HL-60 (cell line): Measurements from ENCODE around the gene SCNN1G.

Experiments
- DNase-seq, 2 experiments: peaks; one replicate each; pipeline ENCODE4 v3.0.0-alpha.2; 2010 to 2020; ENCODE audit warnings: low read depth in 1 of 2, low spot score in 1 of 2
- H3K27ac ChIP-seq: fragments of 250-450 bp; sonication (Bioruptor Pico); replicated peaks from 2 replicates; pipeline ENCODE4 v1.5.1; 2020; ENCODE audit warnings: mild to moderate bottlenecking, moderate library complexity
- H3K27me3 ChIP-seq: fragments of 250-450 bp; sonication (Bioruptor Pico); 2 replicates; pipeline ENCODE4 v1.5.1; 2021; ENCODE audit warnings: mild to moderate bottlenecking, moderate library complexity; ENCODE audit not compliant: insufficient read depth, poor library complexity, severe bottlenecking
- H3K4me3 ChIP-seq: replicated peaks from 2 replicates; pipeline ENCODE4 v1.5.1; 2011; ENCODE audit warnings: mild to moderate bottlenecking, control low read depth, low read length; ENCODE audit not compliant: insufficient read depth
- CTCF ChIP-seq: IDR thresholded peaks from one replicate; pipeline ENCODE4 v1.5.1; 2011; ENCODE audit warnings: low read length, control low read depth, inconsistent platforms; ENCODE audit not compliant: insufficient read depth
- GABPA ChIP-seq: IDR thresholded peaks from 2 replicates; pipeline ENCODE4 v1.6.1; 2012; ENCODE audit warnings: low read depth
- POLR2AphosphoS5 ChIP-seq: IDR thresholded peaks from 2 replicates; pipeline ENCODE4 v1.6.1; 2012; ENCODE audit warnings: low read depth
- REST ChIP-seq: IDR thresholded peaks from 2 replicates; pipeline ENCODE4 v1.6.1; 2012; ENCODE audit warnings: low read depth; ENCODE audit not compliant: insufficient replicate concordance
- SPI1 ChIP-seq: IDR thresholded peaks from 2 replicates; pipeline ENCODE4 v1.6.1; 2012; ENCODE audit warnings: low read depth, mild to moderate bottlenecking, borderline replicate concordance

Gene SCNN1G

GRCh38 chr16:23141033-23141432 is 41.5 kb upstream of the SCNN1G start:
- no peak for DNase-seq
- no peak overlapping the region for H3K27ac ChIP-seq
- no peak overlapping the region for H3K4me3 ChIP-seq
- H3K27me3 ChIP-seq, result no peaks in the 10 kb centered on the region
- no peak for TF ChIP-seq GABPA
- TF ChIP-seq REST, result no peak

- no peak for DNase-seq
- no peak overlapping the region for H3K4me3 ChIP-seq
- H3K27me3 ChIP-seq, result no peaks in the 10 kb centered on the region
- TF ChIP-seq POLR2AphosphoS5 (no peak), SPI1 (no peak), CTCF (no peak), REST (no peak), GABPA (no peak)
- no peak overlapping the region for H3K27ac ChIP-seq
These were observed 41.0 kb upstream of the SCNN1G start for GRCh38 chr16:23141500-23141899.

- TF ChIP-seq GABPA (no peak), POLR2AphosphoS5 (no peak), REST (no peak), CTCF (no peak), SPI1 (no peak)
- Histone ChIP-seq H3K4me3 (no peak overlapping the region), H3K27ac (no peak overlapping the region), H3K27me3 (no peaks in the 10 kb centered on the region)
- DNase-seq, result no peak
These were observed 40.4 kb upstream of the SCNN1G start for GRCh38 chr16:23141959-23142740.
